ENCODE data around the gene NPM1. TPM values are rescaled to one million over a fixed set of nuclear protein-coding genes. Genes with fewer than 3 reads are reported as not detected.

The NPM1 gene, protein sequence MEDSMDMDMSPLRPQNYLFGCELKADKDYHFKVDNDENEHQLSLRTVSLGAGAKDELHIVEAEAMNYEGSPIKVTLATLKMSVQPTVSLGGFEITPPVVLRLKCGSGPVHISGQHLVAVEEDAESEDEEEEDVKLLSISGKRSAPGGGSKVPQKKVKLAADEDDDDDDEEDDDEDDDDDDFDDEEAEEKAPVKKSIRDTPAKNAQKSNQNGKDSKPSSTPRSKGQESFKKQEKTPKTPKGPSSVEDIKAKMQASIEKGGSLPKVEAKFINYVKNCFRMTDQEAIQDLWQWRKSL
- 100 to 1,000 TPM; 441 to 681 (median 572) TPM for total RNA-seq
- polyA plus RNA-seq = 1,000 to 10,000 TPM; 1,521 to 2,472 (median 2,090) TPM
- long read RNA-seq, donor 1, transcript NPM1-203 (10 exons, 1,598 nt) = minor isoform, 25 of 436 reads
- long read RNA-seq, donor 1, transcript NPM1-202 (10 exons, 1,237 nt) = minor isoform, 7 of 436 reads
- long read RNA-seq, donor 1, transcript NPM1-201 (11 exons, 1,758 nt) = major isoform, 287 of 436 reads
- long read RNA-seq, donor 1, transcript NPM1-205 (5 exons, 670 nt) = minor isoform, 13 of 436 reads
- long read RNA-seq, donor 1, partial matches to known transcripts = 86 of 436 reads
- long read RNA-seq, donor 1, other reads (novel, unspliced or antisense) = 11 of 436 reads
- long read RNA-seq, donor 2, transcript NPM1-205 (5 exons, 670 nt) = minor isoform, 16 of 405 reads
- long read RNA-seq, donor 2, transcript NPM1-203 (10 exons, 1,598 nt) = minor isoform, 33 of 405 reads
- long read RNA-seq, donor 2, transcript NPM1-201 (11 exons, 1,758 nt) = major isoform, 243 of 405 reads
- long read RNA-seq, donor 2, transcript NPM1-212 (2 exons, 640 nt) = minor isoform, 5 of 405 reads
- long read RNA-seq, donor 2, partial matches to known transcripts = 92 of 405 reads
- long read RNA-seq, donor 2, other reads (novel, unspliced or antisense) = 12 of 405 reads

DNA sequence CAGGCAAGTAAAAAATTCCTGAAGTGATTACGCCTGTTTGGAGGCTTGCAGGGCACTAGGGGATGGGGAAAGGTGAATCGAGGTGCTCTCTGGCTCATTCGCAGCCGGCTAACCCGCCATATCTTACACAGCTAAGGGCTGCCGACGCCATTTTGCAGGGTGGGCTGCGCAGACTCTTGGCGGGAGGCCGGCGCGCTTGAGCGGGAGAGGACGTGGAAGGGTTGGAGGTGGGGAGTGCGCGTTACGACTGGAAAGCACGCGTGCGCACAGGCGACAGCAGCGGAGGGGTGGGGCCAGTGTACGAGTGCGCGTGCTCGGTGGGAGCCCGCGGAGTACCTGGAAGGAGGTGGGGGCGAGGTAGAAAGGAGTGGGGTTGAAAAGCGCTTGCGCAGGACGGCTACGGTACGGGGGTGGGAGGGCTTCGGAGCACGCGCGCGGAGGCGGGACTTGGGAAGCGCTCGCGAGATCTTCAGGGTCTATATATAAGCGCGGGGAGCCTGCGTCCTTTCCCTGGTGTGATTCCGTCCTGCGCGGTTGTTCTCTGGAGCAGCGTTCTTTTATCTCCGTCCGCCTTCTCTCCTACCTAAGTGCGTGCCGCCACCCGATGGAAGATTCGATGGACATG, at the start of gene NPM1:
Gene NPM1 (plus strand): TSS at position 505 of the 625 bp plus-strand sequence. CDS start 100 bp downstream, at position 605.
- 0 to 1% (median 0%) methylated on average over 53 to 56 of the region's 56 CpGs for WGBS, 5 donors

DNA sequence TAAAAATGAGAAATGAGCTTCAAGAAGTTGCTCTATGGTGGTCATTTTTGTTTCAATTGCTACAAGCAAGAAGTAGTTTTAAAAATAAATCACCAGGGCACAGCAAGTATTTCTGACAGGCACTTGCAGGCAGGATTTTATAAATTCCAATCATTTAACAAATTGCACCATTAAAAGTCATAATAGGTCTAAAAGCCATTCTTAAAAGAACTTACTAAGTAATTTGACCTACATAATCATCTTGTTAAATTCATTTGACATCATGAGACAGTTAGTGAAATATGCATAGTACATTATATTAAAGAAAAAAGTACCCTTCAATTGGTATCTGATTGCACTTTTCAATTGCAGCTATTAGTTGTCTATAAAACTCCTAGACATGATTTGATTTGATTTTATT, 47.6 kb upstream of the NPM1 start:
- Histone ChIP-seq H3K9me3 (no peaks in the 10 kb centered on the region), H3K27ac (no peak overlapping the region), H3K36me3 (no peaks in the 10 kb centered on the region), H3K4me1 (peaks cover 0 to 13% (median 6%) of the 10 kb centered on the region in 6 donors), H3K4me3 (no peak overlapping the region), H3K27me3 (replicated peaks in 1 of 7) (peaks cover 0 to 85% (median 15%) of the 10 kb centered on the region in 7 donors)
- intact Hi-C loops (cut with DNase I; ENCODE audit: low total_unique reads) = loop anchor here (5.0 kb wide), 2 partner anchors 133 to 593 kb away; no protein-coding TSS in a partner anchor
- DNase-seq = no peak
- no peak for TF ChIP-seq POLR2A (IDR thresholded peaks at IDR 0.05)
- TF ChIP-seq POLR2AphosphoS5 (IDR thresholded peaks at IDR 0.05) = no peak
- TF ChIP-seq, protein P1, sequence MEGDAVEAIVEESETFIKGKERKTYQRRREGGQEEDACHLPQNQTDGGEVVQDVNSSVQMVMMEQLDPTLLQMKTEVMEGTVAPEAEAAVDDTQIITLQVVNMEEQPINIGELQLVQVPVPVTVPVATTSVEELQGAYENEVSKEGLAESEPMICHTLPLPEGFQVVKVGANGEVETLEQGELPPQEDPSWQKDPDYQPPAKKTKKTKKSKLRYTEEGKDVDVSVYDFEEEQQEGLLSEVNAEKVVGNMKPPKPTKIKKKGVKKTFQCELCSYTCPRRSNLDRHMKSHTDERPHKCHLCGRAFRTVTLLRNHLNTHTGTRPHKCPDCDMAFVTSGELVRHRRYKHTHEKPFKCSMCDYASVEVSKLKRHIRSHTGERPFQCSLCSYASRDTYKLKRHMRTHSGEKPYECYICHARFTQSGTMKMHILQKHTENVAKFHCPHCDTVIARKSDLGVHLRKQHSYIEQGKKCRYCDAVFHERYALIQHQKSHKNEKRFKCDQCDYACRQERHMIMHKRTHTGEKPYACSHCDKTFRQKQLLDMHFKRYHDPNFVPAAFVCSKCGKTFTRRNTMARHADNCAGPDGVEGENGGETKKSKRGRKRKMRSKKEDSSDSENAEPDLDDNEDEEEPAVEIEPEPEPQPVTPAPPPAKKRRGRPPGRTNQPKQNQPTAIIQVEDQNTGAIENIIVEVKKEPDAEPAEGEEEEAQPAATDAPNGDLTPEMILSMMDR (IDR thresholded peaks at IDR 0.05 in 8 of 11, conservative IDR thresholded peaks at IDR 0.05 in 3 of 11) = no peak

More for the DNA sequence above, at the start of gene NPM1:
- Histone ChIP-seq H3K27me3 (replicated peaks in 1 of 7) (no peaks in the 10 kb centered on the region), H3K4me3 (peak within 1 kb of the TSS; percentile 75 to 95 (median 83)), H3K4me1 (peaks cover 29 to 55% (median 42%) of the 10 kb centered on the region in 6 donors), H3K36me3 (peaks cover 0 to 23% (median 11%) of the 10 kb centered on the region in 6 donors), H3K9me3 (no peaks in the 10 kb centered on the region), H3K27ac (peak within 1 kb of the TSS; percentile 86 to 95 (median 90))
- TF ChIP-seq POLR2A (IDR thresholded peaks at IDR 0.05) = peak; percentile 43 to 90 (median 78)
- peak; percentile 96 to 99 (median 98) for TF ChIP-seq POLR2AphosphoS5 (IDR thresholded peaks at IDR 0.05)
- TF ChIP-seq, protein P1 (IDR thresholded peaks at IDR 0.05 in 8 of 11, conservative IDR thresholded peaks at IDR 0.05 in 3 of 11) = peak in 2 of 11 experiments; percentile 18 to 25
- intact Hi-C loops (cut with DNase I; ENCODE audit: low total_unique reads) = no loop called here
- DNase-seq = peak; percentile 99

DNA sequence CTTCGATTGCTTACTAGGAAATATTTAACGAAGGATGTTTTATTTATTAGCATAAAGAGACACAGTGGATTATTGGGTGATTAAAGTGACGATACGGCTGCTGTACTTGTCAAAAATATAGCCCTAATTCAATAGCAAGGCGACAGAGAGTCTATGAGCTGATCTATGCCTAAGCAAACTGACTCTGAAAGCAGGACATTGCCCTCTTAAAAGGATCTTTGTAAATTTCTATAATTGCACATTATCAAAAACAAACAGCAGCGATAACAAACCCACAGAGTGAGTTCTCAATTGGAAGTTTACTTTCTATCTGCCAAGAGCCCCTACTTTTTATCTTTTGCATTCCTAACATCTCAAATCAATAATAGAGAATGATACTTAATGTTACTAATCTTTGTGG, 47.2 kb upstream of the NPM1 start:
- WGBS, 5 donors = 77 to 85% (median 81%) methylated on average over 6 of the region's 6 CpGs
- intact Hi-C loops (cut with DNase I; ENCODE audit: low total_unique reads) = loop anchor here (5.0 kb wide), 2 partner anchors 133 to 593 kb away; no protein-coding TSS in a partner anchor

More for the DNA sequence above, 47.2 kb upstream of the NPM1 start:
- no peak for DNase-seq
- Histone ChIP-seq H3K4me1 (peaks cover 0 to 13% (median 6%) of the 10 kb centered on the region in 6 donors), H3K36me3 (no peaks in the 10 kb centered on the region), H3K27me3 (replicated peaks in 1 of 7) (peaks cover 0 to 80% (median 13%) of the 10 kb centered on the region in 7 donors), H3K27ac (no peak overlapping the region), H3K9me3 (no peaks in the 10 kb centered on the region), H3K4me3 (no peak overlapping the region)
- TF ChIP-seq POLR2A (IDR thresholded peaks at IDR 0.05) = no peak
- TF ChIP-seq, protein P1 (IDR thresholded peaks at IDR 0.05 in 8 of 11, conservative IDR thresholded peaks at IDR 0.05 in 3 of 11) = no peak
- no peak for TF ChIP-seq POLR2AphosphoS5 (IDR thresholded peaks at IDR 0.05)

All from spleen (tissue), 13 donors.